Measurements from ENCODE around the gene PRRX2. TPM values are rescaled to one million over a fixed set of nuclear protein-coding genes. Genes with fewer than 3 reads are reported as not detected.

PRRX2 gene
- total and polyA plus RNA-seq, 9 of the 15 experiments (the other 6 are each of a cell fraction or from before 2014, with no cell fraction given) = 0.21 TPM; not detected in 8

DNA sequence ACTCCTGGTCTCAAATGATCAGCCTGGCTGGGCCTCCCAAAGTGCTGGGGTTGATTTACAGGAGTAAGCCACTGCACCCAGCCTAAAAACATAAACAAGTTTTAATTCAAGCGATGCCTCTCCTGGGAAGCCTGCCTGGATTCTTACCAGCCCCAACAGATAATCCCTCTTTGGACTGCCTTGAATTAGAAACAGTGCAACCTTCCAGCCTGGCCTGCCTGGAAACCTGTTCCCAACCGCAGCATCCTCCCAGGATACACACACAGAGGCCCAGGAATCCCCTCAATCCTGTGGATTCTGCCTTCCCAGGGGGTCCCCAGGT lies 68.1 kb downstream of the PRRX2 start:
- FAIRE-seq = no peak

DNA sequence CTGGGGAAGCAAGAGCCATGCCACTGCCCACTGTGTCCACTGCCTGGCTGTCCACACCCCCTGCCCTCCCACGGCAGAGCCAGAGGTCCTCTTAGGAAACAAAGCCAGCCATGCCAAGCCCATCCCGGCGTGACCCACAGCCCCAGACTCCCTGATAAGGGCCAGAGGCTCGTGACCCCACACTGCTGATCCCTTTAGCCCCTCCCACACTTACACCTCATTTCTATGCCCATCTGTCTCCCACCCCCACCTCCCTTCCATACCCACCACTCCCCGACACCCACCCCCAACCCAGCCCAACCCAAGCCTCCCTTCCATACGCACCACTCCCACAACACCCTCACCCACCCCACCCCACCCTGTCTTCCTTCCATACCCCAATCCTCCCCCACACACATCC lies 70.1 kb downstream of the PRRX2 start:
- Histone ChIP-seq H4K20me1 (replicated peaks; ENCODE audit: control insufficient read depth, insufficient read depth, low read length) (no peaks in the 10 kb centered on the region), H3K9me3 (replicated peaks; ENCODE audit: control insufficient read depth, insufficient read depth, low read depth, low read length) (no peaks in the 10 kb centered on the region), H3K79me2 (ENCODE audit: control insufficient read depth, insufficient read depth, low read length) (no peaks in the 10 kb centered on the region), H3K27ac (ENCODE audit: extremely low read depth, low read depth, low read length) (no peak overlapping the region), H3K9me1 (ENCODE audit: control insufficient read depth, insufficient read depth, low read length) (no peaks in the 10 kb centered on the region), H3K4me3 (no peak overlapping the region), H3K27me3 (ENCODE audit: control insufficient read depth in 2 of 2, insufficient read depth in 2 of 2, low read length in 2 of 2) (peaks cover 20 to 28% of the 10 kb centered on the region in 2 experiments), H3K4me1 (replicated peaks in 1 of 2; ENCODE audit: control insufficient read depth in 2 of 2, insufficient read depth in 2 of 2, low read length in 2 of 2) (peaks cover 6 to 42% of the 10 kb centered on the region in 2 experiments; a peak in 4 of 5 replicates), H3K36me3 (ENCODE audit: control insufficient read depth, insufficient read depth, low read length) (no peaks in the 10 kb centered on the region), H3K9ac (ENCODE audit: insufficient read depth in 1 of 2, low read depth in 2 of 2, low read length in 2 of 2) (peak overlapping the region in 1 of 2 experiments; percentile 79; a peak in 2 of 4 replicates), H3K4me2 (ENCODE audit: insufficient read depth, low read length) (no peak overlapping the region), H2AFZ (ENCODE audit: low read depth, low read length) (no peak overlapping the region)
- intact Hi-C loops (cut with micrococcal nuclease) = loop anchor here (10.0 kb wide), 1 partner anchor 149 kb away; no protein-coding TSS in a partner anchor
- POLR2A ChIA-PET = interaction anchor here (0.6 to 1.2 kb wide), 2 partner anchors 9 to 111 kb away, joined by 3 to 4 read pairs; no protein-coding TSS in a partner anchor
- ATAC-seq (no peak), FAIRE-seq (no peak), DNase-seq (ENCODE audit: extremely low read depth in 1 of 4, low spot score in 3 of 4) (no peak)
- WGBS (ENCODE audit: insufficient coverage, low coverage, missing lambda C conversion rate) = 4% methylated on average over 4 of the region's 6 CpGs
- TF ChIP-seq BHLHE40 (IDR thresholded peaks at IDR 0.05; ENCODE audit: low read length) = peak; percentile 53
- TF ChIP-seq, protein P1, sequence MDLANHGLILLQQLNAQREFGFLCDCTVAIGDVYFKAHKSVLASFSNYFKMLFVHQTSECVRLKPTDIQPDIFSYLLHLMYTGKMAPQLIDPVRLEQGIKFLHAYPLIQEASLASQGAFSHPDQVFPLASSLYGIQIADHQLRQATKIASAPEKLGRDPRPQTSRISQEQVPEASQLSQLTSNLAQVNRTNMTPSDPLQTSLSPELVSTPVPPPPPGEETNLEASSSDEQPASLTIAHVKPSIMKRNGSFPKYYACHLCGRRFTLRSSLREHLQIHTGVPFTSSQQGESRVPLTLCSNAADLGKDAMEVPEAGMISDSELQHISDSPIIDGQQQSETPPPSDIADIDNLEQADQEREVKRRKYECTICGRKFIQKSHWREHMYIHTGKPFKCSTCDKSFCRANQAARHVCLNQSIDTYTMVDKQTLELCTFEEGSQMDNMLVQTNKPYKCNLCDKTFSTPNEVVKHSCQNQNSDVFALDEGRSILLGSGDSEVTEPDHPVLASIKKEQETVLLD (IDR thresholded peaks at IDR 0.05) = 0 out of 2 replicates have a peak, but pooled peaks have one; percentile 19
- no peak for TF ChIP-seq MAFG (tag; conservative IDR thresholded peaks at IDR 0.05)
- CTCF ChIA-PET (ENCODE audit: low intra/inter-chr PET ratio) = no interaction called here
- BruUV-seq (replicated peaks) = no TSS peak
- in situ Hi-C loops (cut with MboI) = loop anchor here (5.0 kb wide), 1 partner anchor 47 kb away; no protein-coding TSS in a partner anchor

More for the DNA sequence above, 68.1 kb downstream of the PRRX2 start:
- no peaks in the 10 kb centered on the region for H3K79me2 ChIP-seq (ENCODE audit: control insufficient read depth, insufficient read depth, low read length)
- no peaks in the 10 kb centered on the region for H3K36me3 ChIP-seq (ENCODE audit: control insufficient read depth, insufficient read depth, low read length)
- no peak for DNase-seq (ENCODE audit: extremely low read depth in 1 of 4, low spot score in 3 of 4)
- CTCF ChIA-PET (ENCODE audit: low intra/inter-chr PET ratio) = no interaction called here
- no peak overlapping the region for H3K4me2 ChIP-seq (ENCODE audit: insufficient read depth, low read length)
- H4K20me1 ChIP-seq (replicated peaks; ENCODE audit: control insufficient read depth, insufficient read depth, low read length) = no peaks in the 10 kb centered on the region
- peaks cover 26 to 44% of the 10 kb centered on the region in 2 experiments for H3K27me3 ChIP-seq (ENCODE audit: control insufficient read depth in 2 of 2, insufficient read depth in 2 of 2, low read length in 2 of 2)
- POLR2A ChIA-PET = interaction anchor here (1.2 kb wide), 1 partner anchor 57 kb away, joined by 3 read pairs; no protein-coding TSS in a partner anchor
- H2AFZ ChIP-seq (ENCODE audit: low read depth, low read length) = no peak overlapping the region
- no peaks in the 10 kb centered on the region for H3K9me3 ChIP-seq (replicated peaks; ENCODE audit: control insufficient read depth, insufficient read depth, low read depth, low read length)
- H3K4me1 ChIP-seq (replicated peaks in 1 of 2; ENCODE audit: control insufficient read depth in 2 of 2, insufficient read depth in 2 of 2, low read length in 2 of 2) = peaks cover 6 to 36% of the 10 kb centered on the region in 2 experiments; a peak in 4 of 5 replicates
- intact Hi-C loops (cut with micrococcal nuclease) (loop anchor here (10.0 kb wide), 1 partner anchor 151 kb away; no protein-coding TSS in a partner anchor), in situ Hi-C loops (cut with MboI) (no loop called here)
- WGBS (ENCODE audit: insufficient coverage, low coverage, missing lambda C conversion rate) = 2% methylated on average over 2 of the region's 2 CpGs
- H3K27ac ChIP-seq (ENCODE audit: extremely low read depth, low read depth, low read length) = no peak overlapping the region
- H3K9ac ChIP-seq (ENCODE audit: insufficient read depth in 1 of 2, low read depth in 2 of 2, low read length in 2 of 2) = peak overlapping the region in 1 of 2 experiments; percentile 77; a peak in 2 of 4 replicates
- TF ChIP-seq SRSF1 (IDR thresholded peaks at IDR 0.05; ENCODE audit: low read depth, low read length) = no peak
- TF ChIP-seq ZFP36 (IDR thresholded peaks at IDR 0.05; ENCODE audit: low read depth, low read length, partially characterized antibody) = peak; percentile 84
- H3K9me1 ChIP-seq (ENCODE audit: control insufficient read depth, insufficient read depth, low read length) = no peaks in the 10 kb centered on the region
- no peak for ATAC-seq
- BruUV-seq (replicated peaks) = no TSS peak
- H3K4me3 ChIP-seq = no peak overlapping the region

All from K562 (cell line).